ENCODE results near the gene TENM4.
"Not testable (repeated sequence)": the region's sequence is repeated elsewhere in the genome, so short reads cannot be mapped to it uniquely, and the experiment has no call there.

Gene TENM4

DNA sequence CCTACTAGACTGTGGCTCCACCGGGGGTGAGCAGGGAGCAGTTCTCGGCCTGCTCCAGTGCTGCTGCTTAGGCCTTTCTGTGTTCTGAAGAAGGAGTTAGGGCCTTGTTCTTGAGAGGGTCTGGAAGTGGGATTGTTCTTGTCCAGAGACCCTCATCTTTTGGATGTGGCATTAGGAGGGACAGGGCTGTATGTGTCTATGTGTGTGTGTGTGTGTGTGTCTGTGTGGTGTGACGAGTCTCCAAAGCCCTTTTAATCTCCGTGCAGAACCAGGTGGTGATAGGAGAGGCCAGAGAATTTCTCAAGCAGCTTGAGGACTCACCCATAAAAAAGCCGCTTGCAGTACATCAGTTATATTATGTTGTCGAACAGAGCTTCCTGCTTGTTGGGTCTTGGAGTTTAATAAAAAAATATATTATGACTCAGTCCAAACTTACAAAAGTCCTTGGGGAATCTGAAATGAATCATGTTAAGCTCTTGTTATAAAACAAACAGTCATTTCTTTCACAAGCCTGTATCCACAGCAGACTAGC lies 196.5 kb downstream of the TENM4 start:
- DNase-seq (ENCODE audit: low spot score): no peak

DNA sequence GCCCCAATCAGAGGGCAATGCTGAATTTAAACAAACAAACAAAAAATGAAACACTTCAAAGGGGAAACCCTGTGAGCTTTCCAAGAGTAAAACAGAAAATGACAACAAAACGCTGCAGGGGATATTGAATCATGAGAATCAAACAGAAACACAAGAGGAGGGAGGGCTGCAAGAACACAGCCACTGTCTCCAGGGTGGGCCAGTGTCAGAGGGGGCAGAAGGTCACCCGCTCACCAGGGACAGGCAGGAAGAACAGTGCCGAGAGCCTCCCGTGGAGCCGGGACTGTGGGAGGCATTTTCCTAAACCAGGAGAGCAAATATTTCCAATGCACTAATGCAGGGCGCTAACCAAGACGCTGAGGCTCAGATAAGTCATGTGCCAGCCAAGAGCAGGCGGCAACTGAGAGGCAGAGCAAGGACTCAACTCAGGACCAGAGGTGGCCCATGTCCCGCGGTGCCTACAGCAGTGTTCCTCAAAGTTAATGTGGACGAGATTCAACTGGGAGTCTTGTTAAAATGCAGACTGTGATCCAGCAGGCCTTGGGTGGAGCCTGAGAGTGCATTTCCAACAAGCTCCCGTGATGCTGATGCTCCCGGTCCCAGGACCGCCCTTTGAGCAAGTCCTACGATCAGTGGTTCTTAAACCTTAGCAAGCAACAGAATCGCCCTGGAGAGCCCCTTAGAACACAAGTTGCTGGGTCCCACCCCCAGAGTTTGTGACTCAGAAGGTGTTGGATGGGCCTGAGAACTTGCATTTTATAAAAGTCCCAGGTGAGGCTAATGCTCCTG lies 197.2 kb downstream of the TENM4 start:
- DNase-seq (ENCODE audit: low spot score): no peak

DNA sequence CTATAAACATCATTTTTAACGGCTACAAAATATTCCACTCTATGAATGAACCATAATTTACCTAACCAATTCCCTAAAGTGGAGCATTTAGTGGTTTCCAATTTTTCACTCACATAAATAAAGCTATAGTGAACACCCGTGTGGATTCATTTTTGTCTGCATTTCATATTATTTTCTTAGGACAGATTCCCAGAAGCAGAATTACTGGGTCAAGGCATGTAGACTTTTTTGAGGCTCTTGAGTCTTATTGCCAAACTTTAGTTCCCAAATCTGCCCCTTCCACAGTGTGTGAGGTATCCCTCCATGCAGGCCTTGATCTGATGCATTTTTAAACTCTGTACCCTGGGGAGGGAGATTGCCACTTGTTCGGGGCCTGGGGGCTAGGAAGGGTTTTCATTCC lies 198.2 kb downstream of the TENM4 start:
- DNase-seq (ENCODE audit: low spot score): no peak

DNA sequence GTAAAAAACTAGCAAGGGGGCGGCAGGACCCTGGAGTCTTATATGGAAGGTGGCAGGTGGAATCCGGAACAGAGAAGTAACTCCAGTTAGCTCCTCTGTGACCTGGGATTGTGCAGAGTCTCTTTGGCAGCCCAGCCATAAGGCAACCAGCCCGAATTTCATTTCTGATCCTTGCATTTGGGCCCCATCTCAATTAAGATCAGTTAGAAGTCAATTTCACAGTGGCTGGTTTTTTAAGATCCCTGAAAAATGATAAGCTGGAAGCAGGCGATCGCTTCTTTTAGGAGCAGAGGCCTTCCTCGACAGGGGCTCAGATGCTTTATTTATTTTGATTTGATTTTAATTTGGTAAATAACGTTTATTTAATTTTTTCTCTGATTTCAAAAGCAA lies 199.0 kb downstream of the TENM4 start:
- no peak for DNase-seq (ENCODE audit: low spot score)

DNA sequence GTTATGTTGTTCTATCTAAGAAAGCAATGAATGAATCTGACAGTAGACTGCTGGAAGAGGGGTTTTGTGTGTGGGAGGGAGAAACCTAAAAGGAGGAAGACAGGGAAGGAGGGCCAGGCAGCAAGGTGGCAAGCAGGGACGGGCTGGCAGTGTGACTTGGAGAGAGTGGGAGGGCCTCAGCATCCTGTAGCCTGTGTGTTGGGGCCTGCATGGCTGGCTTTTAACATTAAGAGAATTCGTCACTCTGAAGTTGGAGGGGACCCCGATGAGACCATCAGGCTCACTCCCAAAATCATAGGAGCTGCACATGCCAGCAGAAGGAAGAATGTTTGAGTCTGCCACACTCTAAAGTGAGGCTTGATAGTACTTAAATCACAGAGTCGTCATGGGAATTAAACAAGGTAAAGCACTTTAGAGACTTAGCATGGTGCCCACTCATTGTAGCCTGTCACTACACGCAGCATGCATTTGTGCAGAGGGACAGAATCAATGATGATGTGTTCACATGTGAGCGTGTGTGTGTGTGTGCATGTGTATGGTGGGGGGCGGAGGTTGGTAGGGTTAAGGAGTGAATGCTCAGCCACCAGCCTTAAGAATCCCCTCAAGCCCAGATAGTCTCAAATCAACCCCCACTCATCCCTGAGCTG lies 199.5 kb downstream of the TENM4 start:
- no peak for DNase-seq (ENCODE audit: low spot score)

DNA sequence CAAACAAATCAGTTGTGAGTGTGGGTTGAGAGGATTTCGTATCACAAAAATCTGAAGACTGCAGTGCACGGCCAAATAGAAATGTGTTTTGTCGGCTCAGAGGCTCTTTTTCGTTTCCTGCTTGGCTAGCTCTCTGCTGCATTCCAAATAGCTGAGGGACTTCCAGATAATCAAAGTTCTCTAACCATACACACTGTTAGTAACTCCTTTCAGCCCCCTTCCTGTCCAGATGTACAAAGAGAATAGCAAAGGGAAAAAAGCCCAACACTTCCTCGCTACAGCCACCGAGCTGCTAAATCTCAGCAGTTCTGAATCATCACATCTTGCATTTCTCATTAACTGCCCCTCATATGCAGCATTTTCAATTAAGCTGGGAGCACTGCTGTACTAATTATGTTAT lies 203.1 kb downstream of the TENM4 start:
- no peak for DNase-seq (ENCODE audit: low spot score)

DNA sequence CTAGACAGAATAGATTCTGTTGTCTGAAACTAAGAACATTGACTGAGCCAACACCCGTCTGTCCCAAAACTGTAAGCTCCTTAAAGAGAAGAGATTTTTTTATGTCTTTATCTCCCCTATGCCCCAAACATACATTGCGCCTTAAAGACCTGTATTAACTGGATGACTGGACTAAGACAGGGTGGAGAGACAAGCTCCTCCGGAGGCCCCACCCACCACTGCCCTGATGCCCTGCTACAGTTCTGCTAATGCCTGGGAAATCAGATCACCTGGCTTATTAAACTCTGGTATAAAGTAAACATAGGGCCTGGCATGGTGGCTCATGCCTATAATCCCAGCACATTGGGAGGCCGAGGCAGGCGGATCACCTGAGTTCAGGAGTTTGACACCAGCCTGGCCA lies 203.7 kb downstream of the TENM4 start:
- DNase-seq (ENCODE audit: low spot score): no peak

DNA sequence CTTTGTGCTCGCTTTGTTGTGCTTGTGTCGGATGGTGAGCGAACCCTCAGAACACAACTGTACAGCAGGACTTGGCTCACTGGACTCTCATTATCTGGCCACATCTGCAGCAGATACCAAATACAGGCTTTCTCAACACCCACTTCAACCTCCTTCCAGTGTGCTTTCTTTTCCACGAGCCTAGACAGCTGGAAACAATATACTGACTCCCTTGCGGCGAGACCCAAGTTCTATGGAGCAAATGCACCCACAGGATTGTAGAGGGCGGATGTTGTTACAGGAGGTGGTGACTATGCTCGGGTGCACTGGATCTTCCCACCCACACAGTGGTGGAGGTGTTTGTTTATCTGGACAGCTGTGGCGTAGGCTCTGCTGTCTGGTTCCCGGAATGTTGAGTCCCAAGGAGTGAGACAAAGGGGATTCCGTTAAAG lies 204.3 kb downstream of the TENM4 start:
- DNase-seq (ENCODE audit: low spot score): no peak

DNA sequence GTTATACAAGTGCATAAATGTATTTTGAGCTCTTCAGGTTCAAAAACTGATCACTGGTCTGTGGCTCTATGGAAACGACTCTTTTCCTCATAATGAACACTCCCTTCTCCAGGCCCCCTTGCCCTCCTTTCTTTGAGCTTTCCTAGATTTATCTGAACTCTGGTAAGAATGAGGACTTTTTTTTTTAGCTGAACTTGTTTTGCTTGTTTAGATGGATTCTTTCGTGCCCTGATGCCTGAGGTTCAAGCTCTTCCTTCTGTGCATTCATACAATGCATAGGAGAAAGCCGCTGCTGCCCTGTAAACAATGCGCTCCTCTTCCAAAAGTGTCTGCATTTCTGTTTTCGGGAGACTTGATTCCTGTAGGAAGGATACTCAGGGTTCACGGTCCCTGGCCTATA lies 205.1 kb downstream of the TENM4 start:
- DNase-seq (ENCODE audit: low spot score): no peak

DNA sequence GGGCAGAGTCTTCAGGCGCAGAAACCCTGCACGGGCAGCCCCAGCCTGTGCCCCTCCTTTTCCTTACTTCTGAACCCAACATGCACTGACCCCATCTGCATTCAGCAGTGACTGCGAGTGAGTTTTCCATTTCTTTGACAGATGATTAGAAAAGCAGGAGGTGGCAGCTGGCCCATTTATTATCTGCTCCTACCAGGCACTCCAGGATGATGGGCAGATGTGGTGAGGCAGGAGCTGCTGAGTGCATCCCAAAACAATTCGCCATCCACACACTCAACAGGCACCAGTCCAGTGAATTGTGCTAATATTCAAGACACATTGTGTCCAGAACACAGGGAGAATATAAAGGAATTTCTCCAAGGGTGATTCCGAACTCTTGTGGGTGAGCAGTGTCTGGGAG lies 208.5 kb downstream of the TENM4 start:
- no peak for DNase-seq (ENCODE audit: low spot score)

DNA sequence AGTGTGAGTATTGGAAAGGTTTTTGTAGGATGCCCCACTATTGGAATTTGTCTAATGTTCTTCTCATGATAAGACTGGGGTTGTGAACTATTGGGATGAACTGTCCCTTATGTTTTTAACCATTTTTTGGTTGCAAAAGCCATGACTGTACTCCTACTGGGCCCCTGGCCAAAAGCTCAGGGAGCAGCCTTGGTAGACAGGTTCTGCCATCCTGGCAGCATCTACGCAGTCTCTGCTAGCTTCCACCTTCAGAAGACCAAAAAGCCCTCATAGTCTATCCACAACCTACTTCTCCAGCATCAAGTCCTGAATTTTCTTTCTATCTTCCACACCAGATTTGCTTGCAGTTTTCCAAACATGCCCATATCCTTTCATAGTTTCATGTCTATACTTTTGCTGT lies 211.8 kb downstream of the TENM4 start:
- no peak for DNase-seq (ENCODE audit: low spot score)

DNA sequence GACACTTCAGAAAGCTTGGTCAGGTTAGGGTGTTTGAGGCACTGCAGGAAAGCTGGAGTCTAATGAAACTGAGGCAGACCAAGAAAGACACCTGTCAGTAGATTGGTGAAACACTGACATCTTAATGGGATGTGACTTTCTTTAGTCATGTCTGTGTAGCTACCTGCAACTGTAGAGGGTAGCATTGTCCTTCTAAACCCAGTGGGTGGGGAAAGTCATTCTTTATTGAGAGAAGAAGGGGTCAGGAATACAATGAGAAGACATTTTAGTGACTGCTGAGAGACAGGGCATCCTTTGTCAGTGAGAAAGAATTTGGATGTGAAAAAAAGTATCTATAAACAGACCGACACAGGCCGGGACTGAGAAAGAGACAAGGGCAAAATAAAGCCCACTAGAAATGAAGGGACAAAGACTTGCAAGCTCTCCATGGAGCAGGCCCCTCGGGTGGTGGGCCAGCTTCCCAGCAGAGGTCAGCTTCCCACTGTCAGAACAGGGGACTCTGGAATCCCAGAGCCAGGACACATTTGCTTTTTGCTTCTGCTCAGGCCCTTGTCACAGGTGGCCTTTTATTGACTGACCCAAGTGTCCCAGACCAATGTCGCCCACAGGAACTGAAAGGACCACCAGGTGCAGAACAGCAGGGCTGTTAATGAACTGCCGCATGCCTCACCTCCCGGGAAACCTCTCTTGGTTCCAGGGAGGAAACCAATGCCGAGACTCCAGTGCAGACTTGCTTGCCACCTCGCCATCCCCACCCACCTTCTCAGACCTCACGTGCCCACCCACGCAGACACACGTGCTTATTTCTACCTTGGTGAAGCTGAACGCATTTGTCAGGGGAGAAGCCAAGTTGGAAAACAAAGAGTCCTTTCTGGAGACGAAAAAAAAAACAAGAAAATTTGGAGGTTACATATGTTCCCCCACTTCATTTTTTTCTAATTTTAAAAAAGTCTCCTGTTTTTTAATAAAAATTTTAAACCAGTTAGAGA lies 212.8 kb downstream of the TENM4 start:
- DNase-seq (ENCODE audit: low spot score): no peak

DNA sequence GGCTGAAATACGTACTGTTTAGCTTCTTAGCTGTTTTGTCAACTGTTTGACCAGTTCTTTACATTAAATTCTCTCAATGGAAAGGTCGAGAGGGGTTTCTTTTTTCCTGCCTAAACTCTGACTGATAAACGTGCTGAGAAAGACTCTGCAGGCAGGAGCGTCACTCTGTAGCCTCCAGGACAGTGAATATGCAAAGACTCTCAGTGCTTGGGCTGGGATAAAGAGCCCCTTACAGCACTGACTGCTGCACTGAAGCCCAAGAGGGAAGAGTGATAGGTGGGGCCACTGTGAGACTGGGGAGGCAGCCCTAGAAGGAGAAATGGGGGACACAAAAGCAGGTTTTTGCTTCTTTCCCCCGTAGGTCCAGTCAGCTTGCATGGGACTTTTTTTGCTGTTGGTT lies 213.5 kb downstream of the TENM4 start:
- DNase-seq (ENCODE audit: low spot score): no peak

DNA sequence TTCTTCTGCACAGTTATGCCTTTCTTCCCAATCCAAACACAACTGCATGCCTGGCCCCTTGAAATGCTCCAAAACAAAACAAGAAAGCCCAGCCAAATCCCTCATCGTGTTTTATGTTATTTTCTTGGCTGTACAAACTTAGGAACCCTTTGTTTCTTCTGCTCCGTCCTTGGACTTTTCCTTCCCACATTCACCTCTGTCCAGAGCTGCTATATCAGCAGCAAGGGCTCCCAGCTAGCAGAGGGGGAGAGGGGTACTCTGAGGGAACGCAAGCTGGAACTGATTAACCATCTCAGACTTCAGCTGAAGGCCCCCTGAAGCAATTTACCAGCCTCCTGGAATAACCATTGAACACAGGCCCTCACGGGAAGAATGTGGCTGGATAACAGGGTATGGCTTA lies 214.7 kb downstream of the TENM4 start:
- no peak for DNase-seq (ENCODE audit: low spot score)

DNA sequence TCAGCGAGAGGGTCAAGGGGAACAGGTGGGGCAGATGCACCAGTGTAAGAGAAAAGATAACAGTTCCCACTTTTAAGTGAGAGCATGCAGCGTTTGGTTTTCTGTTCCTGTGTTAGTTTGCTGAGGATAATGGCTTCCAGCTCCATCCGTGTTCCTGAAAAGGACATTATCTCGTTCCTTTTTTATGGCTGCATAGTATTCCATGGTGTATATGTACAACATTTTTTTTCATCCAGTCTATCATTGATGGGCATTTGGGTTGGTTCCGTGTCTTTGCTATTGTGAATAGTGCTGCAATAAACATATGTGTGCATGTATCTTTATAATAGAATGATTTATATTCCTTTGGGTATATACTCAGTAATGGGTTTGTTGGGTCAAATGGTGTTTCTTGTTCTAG lies 218.7 kb downstream of the TENM4 start:
- DNase-seq (ENCODE audit: low spot score): not testable (repeated sequence)

DNA sequence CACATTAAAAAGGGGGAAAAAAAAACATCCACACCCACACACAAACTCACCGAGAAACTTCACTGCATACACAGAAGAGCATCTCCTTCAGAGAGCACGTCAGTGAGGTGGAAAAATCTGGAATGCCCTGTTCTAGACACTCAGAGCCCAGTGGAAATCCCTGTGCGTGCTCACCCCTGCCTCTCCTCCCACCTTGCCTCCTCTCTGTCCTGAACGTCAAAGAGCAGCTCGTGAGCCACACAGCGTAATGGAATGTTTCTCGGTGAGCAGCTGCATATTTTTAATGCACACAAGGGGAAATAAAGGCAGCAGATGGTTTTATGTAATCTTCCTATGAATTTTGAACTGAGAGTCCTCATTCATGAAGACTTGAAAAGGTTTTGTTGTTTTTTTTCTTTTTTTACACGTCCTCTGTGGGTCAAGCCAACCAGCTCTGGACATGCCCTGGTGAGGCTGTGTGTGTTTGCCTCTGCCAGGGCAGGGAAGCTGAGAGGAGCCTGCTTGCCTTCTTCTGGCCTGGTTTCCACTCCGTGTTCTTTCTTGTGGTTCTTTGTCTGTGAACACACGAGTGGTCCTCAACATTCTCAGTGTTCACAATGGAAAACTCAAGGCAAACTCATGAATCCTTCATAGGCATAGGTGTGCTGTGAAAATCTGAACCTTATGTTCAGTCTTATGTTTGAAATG lies 219.2 kb downstream of the TENM4 start:
- no peak for DNase-seq (ENCODE audit: low spot score)

DNA sequence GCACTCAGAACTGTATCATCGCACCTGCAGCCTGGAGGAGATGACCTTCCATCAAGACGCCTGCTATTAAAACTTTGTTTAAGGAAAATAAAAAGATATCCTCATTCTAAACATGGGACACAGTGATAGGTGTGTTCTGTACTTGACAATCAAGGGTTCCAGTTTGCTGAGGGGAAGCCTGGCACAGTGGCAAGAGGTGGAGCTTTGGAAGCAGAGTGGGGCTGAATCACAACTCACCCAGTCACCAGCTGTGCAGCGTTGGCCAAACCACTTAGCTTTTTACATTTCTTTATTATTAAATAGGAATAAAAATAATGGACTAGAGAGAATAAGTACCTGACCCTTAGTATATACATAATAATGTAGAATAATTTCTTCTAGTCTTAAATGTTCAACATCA lies 220.7 kb downstream of the TENM4 start:
- DNase-seq (ENCODE audit: low spot score): no peak

DNA sequence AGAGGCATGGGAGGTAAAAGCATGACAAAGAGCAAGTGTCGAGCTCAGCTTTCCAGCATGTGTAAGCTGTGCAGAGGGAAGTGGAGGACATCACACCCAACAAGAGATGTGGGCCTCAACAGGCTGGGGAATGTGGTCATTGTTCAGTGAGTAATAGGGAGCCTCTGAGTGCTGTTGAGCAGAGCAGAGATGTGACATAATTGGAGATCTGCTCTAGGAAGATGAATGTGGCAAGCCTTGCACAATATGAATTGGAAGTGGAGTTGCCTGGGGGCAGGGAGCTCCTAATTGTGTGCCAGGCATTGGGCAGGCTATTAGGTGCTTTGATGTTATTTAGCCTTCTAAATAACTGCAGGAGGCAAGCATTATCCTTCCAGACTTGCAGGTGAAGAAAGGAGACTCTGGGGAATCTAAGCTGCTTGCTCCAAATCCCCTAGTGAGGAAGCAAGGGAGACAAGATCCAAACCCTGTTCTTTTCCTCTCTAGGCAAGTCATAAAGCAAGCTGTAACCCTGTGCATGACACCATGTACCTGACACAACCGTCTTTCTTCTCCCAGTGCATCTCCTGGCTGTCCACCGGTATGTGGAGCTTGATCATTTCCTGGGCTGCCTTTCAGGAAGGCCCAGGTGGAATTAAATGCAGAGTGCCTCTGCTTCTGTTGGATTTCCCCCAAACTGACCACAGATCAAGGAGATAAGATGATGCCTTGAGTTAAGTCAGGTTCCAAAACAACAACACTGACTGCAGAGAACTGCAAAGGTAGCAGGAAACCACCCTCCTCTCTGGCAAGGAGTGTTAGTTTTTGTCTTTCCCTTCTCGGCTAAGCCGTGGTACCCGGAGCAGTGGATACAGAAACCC lies 221.4 kb downstream of the TENM4 start:
- DNase-seq (ENCODE audit: low spot score): no peak

DNA sequence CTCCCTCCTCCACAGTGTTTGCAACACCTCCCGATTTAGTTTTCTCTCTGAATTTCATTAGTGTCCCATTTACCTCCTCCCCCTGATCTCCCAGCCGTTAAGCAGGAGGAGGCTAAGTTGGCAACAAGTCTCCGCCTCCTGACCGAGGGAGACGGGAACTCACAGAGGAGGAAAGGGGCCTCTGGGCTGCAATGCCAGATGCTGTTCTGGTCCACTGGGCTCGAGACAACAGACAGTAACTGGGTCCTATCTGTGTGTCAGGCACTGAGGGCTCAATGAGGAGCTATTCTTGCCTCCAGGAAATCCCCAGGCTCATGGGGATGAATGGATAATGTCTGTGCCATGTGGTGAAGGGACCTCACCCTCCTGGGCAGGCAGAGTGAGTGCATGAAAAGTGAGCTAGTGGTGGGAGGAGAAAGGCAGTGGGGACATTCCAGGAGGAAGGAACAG lies 228.1 kb downstream of the TENM4 start:
- DNase-seq (ENCODE audit: low spot score): no peak

DNA sequence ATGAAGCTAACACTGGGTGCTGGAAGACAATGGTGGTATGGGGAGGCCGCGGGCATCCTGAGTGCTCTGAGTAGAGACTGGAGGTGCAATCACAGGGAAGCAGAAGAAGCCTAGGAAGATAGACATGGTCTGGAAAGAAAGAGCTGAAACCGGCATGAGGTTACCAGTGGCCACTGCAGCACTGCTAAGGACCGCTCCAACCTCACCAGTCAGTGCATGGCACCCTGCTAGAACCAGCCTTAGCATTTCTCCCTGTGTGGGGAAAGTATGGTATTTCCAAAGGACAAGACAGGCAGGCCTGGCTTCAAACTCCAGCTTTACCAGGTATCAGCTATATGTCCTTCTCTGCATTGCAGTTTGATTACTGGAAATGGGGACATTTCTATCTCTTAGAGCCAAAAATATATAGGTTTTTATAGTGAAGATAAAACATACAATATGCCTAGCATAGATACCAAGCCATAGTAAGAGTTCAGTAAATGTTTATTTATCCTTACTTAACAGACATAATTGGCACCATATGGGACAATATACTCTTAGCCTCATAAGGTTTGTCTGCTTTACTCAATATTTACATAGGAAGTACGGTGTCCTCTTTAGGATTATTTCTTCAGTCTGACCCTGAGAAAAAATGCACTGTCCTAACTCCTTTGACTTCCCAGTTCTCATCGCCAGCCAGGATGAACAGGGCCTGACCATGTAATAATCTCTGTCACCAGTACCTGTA lies 231.1 kb downstream of the TENM4 start:
- no peak for DNase-seq (ENCODE audit: low spot score)
